ENCODE results near the gene NGFR.

DNA sequence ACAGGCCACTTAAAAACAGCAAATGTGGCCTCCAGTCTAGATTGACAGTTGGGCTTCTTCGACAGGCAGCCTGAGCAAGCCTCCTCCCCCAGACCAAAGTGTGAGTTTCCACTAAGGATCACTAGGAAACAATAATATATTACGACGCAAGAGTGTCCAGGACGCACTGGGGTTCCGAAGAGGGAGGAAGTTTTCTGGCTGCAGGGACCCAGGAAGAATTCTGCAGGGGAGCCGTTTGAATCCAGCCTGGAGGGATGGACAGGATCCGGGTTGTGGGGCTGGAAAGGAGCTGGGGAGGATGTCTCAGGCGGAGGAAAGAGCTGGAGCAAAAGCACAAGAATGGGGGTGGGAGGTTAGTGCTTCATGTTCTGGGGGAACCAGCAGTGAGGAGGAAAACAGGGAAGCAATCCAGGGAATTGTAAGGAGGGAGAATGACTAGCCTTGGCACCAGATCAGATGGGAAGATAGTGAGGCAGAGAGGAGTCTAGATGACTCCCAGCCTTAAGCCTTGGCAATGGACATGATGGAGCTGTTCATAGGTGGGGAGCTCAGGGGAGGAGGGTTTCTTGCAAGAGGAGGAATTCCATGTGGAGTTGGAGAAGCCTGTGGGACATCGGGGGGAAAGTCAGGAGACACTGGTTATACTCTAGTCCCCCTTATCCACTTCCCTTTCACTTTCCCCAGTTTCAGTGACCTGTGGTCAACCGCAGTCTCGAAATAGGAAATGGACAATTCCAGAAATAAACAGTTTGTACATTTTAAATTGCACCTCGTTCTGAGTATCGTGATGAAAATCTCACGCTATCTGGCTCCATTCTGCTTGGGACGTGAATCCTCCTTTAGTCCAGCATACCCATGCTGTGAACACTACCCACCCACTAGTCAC is 26.6 kb downstream of the NGFR start:
- TF ChIP-seq, protein P1, sequence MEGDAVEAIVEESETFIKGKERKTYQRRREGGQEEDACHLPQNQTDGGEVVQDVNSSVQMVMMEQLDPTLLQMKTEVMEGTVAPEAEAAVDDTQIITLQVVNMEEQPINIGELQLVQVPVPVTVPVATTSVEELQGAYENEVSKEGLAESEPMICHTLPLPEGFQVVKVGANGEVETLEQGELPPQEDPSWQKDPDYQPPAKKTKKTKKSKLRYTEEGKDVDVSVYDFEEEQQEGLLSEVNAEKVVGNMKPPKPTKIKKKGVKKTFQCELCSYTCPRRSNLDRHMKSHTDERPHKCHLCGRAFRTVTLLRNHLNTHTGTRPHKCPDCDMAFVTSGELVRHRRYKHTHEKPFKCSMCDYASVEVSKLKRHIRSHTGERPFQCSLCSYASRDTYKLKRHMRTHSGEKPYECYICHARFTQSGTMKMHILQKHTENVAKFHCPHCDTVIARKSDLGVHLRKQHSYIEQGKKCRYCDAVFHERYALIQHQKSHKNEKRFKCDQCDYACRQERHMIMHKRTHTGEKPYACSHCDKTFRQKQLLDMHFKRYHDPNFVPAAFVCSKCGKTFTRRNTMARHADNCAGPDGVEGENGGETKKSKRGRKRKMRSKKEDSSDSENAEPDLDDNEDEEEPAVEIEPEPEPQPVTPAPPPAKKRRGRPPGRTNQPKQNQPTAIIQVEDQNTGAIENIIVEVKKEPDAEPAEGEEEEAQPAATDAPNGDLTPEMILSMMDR (IDR thresholded peaks at IDR 0.05), result no peak
- no peak for TF ChIP-seq POLR2A (IDR thresholded peaks at IDR 0.05)

Measured in lower leg skin (tissue), 3 donors.